Measurements from ENCODE around the gene STK25. TPM values are rescaled to one million over a fixed set of nuclear protein-coding genes. Genes with fewer than 3 reads are reported as not detected.

Gene STK25
- total RNA-seq, 4 donors from 2014 or later, result 236 to 364 (median 266) TPM

GRCh38 chr2:241483305-241483704, 25.1 kb downstream of the STK25 start:
- no peak overlapping the region for H3K4me3 ChIP-seq (replicated peaks in 1 of 3)
- H3K9me3 ChIP-seq, result no peaks in the 10 kb centered on the region
- intact Hi-C loops (cut with DNase I), result no loop called here
- TF ChIP-seq CTCF (IDR thresholded peaks at IDR 0.05) (no peak), POLR2A (IDR thresholded peaks at IDR 0.05) (no peak)
- no peak overlapping the region for H3K27ac ChIP-seq
- peaks cover 0 to 5% of the 10 kb centered on the region in 2 donors for H3K36me3 ChIP-seq
- no peaks in the 10 kb centered on the region for H3K27me3 ChIP-seq
- DNase-seq, result no peak
- WGBS, 2 donors, result 87 to 90% methylated on average over 9 of the region's 9 CpGs
- H3K4me1 ChIP-seq, result no peaks in the 10 kb centered on the region

GRCh38 chr2:241482126-241482955, 26.0 kb downstream of the STK25 start:
- Histone ChIP-seq H3K4me3 (replicated peaks in 1 of 3) (no peak overlapping the region), H3K27ac (no peak overlapping the region), H3K9me3 (no peaks in the 10 kb centered on the region), H3K36me3 (peaks cover 0 to 5% of the 10 kb centered on the region in 2 donors), H3K4me1 (no peaks in the 10 kb centered on the region), H3K27me3 (no peaks in the 10 kb centered on the region)
- DNase-seq, result no peak
- intact Hi-C loops (cut with DNase I), result no loop called here
- TF ChIP-seq CTCF (IDR thresholded peaks at IDR 0.05), result no peak
- TF ChIP-seq POLR2A (IDR thresholded peaks at IDR 0.05), result no peak
- 86 to 92% methylated on average over 19 of the region's 20 CpGs for WGBS, 2 donors

- DNase-seq, result no peak
- Histone ChIP-seq H3K4me3 (replicated peaks in 1 of 3) (no peak overlapping the region), H3K27ac (no peak overlapping the region), H3K27me3 (no peaks in the 10 kb centered on the region), H3K9me3 (no peaks in the 10 kb centered on the region), H3K4me1 (no peaks in the 10 kb centered on the region), H3K36me3 (peaks cover 0 to 5% of the 10 kb centered on the region in 2 donors)
- WGBS, 2 donors, result 100% methylated on average over 1 of the region's 1 CpG
- intact Hi-C loops (cut with DNase I), result no loop called here
- TF ChIP-seq POLR2A (IDR thresholded peaks at IDR 0.05), result no peak
- no peak for TF ChIP-seq CTCF (IDR thresholded peaks at IDR 0.05)
These were observed 26.7 kb downstream of the STK25 start for GRCh38 chr2:241481687-241482086.

GRCh38 chr2:241479026-241479898, 29.1 kb downstream of the STK25 start:
- TF ChIP-seq CTCF (IDR thresholded peaks at IDR 0.05), result no peak
- TF ChIP-seq POLR2A (IDR thresholded peaks at IDR 0.05), result no peak
- Histone ChIP-seq H3K4me3 (replicated peaks in 1 of 3) (no peak overlapping the region), H3K9me3 (no peaks in the 10 kb centered on the region), H3K36me3 (peaks cover 0 to 3% of the 10 kb centered on the region in 2 donors), H3K4me1 (no peaks in the 10 kb centered on the region), H3K27ac (no peak overlapping the region), H3K27me3 (no peaks in the 10 kb centered on the region)
- DNase-seq, result no peak
- intact Hi-C loops (cut with DNase I), result no loop called here
- 94 to 97% methylated on average over 15 to 18 of the region's 18 CpGs for WGBS, 2 donors
